ENCODE data around the gene KCNQ4.

KCNQ4 gene

GRCh38 chr1:40796939-40797667 is 13.5 kb downstream of the KCNQ4 start:
- DNase-seq: no peak

DNA sequence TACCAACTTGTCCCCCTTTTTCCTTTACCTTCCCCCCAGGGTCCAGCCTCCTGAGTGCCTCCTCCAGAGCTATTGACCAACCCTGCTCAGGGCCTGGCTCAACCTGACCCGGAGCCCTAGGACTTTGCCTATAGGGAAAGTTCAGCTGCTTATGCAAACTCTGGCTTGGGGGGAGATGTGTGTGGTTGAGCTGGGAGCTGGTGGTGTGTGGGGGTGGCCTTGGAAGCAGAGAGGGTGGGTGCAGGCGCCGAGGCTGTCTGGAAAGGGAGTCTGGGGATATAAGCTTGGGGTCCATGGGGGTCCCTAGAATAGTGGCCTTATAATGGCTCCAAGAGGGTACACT is 14.1 kb downstream of the KCNQ4 start:
- no peak for DNase-seq

DNA sequence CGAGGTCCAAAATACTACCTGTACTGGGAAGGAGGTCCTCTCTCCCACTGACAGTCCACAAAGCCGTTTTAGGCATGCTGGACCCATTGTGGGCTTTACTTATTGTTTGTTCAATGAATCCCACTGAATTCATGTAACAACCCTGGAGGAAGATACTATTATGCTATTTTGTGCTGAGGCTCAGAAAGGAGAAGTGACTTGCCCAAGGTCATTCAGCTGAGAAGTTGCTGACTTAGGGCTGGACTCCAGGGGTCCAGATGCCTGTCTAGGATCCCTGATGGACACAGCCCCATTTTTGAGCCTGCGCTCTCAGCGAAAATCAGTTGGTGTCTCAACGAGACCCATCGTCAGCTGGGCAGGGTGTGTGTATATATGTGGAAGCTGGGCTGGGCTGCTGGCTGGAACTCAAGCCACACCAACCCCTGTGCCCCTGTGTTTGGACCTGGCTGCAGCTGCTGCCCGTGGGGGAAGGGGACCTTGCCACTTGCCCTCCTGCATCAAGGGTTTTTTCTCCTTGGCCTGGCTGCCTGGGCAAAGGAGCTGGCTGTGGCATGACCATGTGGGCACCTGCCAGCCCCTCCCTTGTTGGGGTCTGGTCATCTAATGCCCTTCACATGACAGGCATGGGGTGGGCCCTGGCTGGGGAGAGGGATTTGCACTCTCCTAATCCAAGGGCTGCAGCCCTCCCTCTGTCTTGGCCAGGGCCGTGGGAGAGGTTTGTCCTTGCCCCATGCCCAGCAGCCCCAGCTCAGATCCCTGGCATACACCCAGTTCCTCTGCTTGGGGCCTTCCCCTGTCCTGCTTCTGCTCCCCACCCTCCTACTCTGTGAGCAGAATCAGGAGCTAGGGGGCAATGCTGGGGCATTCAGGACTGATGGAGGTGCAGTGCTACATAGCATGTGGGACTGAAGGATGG is 15.0 kb downstream of the KCNQ4 start:
- DNase-seq: no peak

- no peak for DNase-seq
These were observed 15.8 kb downstream of the KCNQ4 start for GRCh38 chr1:40799351-40799867.

GRCh38 chr1:40801742-40802077 is 18.1 kb downstream of the KCNQ4 start:
- no peak for DNase-seq

- DNase-seq: peak; percentile 84
These were observed 18.6 kb downstream of the KCNQ4 start for GRCh38 chr1:40802078-40802741.

- no peak for DNase-seq
These were observed 19.1 kb downstream of the KCNQ4 start for GRCh38 chr1:40802742-40803113.

DNA sequence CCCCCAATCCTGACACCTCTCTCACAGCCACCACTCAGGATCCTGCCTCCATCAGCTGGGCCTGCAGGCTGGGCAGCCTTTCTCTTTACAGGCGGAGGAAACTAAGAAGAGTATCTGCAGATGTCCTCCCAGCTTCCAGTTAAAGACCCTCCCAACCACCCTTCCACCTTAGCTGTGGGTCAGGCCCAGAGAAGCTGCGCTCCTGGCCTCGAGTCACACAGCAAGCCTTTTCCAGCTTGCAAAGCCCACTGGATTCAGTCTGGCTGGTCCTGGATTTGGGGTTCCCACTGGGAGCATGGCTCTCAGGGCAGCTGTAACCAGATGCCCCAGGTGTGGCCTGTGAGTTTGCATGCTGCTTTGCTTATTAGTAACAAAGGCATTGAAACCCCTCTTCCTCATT is 19.9 kb downstream of the KCNQ4 start:
- no peak for DNase-seq

DNA sequence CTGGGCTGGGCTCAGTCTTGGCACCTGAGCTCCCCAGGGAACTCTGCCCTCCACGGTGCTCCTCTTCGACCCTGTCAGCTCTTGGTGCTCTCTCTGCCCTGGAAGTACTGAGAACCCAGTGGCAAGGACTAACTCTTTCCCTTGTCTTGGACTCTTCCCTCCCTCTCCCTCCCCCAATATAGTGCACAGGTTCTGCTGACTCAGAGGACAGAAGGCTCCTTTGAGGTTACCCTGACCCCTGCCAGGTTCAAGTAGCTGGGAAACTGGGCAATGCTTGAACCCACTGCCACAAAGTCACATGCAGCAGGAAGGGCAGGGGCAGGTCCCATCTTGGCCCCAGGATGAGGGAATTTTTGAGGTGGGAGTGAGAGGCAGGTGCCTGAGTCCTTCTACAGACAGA is 20.3 kb downstream of the KCNQ4 start:
- no peak for DNase-seq

GRCh38 chr1:40806240-40806639 is 22.7 kb downstream of the KCNQ4 start:
- DNase-seq: no peak

GRCh38 chr1:40806731-40807695 is 23.4 kb downstream of the KCNQ4 start:
- DNase-seq: no peak

- no peak for DNase-seq
These were observed 24.4 kb downstream of the KCNQ4 start for GRCh38 chr1:40808002-40808401.

GRCh38 chr1:40808444-40808843 is 24.9 kb downstream of the KCNQ4 start:
- no peak for DNase-seq

- no peak for DNase-seq
These were observed 25.3 kb downstream of the KCNQ4 start for GRCh38 chr1:40808909-40809308.

GRCh38 chr1:40810927-40811326 is 27.3 kb downstream of the KCNQ4 start:
- no peak for DNase-seq

DNA sequence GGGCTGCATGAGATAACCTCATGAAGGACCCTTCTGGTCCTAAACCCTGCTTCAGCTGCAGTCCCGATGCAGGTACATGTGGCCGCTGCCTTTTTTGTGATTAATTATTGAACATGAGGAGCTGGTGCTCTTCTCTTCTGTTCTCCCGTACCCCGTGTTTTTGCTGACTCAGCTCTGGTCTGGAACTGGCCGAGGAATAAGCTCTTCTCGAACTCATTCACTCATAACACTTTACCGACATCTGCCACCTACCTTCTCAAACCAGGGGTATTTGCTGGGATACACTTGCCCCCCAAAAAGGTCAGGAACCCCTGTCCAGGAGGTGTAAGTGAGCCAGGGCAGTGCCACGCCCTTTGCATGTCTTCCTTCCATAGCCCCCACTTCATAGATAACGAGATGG is 31.8 kb downstream of the KCNQ4 start:
- DNase-seq: no peak

GRCh38 chr1:40817791-40818263 is 34.2 kb downstream of the KCNQ4 start:
- DNase-seq: no peak

DNA sequence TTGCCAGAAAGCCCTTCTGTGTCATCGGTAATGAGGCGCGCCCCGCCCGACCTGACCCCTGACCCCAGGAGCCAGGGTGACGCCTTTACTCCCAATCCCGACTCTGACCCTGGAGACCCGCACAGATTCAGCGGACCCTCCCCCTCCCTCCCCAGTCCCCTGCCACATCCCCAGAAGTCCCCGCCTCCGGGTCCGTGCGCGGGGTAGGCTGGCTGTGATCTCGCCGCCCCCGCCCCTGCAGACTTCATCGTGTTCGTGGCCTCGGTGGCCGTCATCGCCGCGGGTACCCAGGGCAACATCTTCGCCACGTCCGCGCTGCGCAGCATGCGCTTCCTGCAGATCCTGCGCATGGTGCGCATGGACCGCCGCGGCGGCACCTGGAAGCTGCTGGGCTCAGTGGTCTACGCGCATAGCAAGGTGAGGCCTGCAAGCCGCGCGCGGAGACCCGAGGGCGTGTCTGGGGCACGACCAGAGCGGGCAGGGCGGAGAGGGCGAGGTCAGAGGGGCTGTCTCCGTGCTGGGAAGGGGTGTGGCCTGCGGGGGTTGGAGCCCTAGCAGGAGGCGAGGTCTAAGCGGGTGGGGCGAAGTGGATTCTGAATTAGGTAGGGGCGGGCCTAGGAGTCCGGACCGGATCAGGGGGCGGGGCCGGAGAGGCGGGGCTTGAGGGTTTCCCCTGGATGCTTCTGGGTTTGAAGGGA is 34.8 kb downstream of the KCNQ4 start:
- peak; percentile 88 for DNase-seq

DNA sequence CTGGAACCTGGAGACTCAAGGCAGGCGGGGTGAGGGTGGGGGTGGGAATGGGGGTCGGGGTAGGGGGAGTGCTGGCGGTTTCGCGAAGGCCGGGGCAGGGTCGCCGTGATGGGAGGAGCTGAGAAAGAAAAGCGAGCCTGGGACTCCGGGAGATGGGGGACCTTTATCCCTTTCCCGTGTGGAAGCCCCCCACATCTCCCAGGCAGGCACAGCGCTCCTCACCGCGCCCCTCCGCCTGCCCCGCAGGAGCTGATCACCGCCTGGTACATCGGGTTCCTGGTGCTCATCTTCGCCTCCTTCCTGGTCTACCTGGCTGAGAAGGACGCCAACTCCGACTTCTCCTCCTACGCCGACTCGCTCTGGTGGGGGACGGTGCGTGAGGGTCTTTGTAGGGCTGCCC is 35.5 kb downstream of the KCNQ4 start:
- no peak for DNase-seq

GRCh38 chr1:40820251-40820797 is 36.7 kb downstream of the KCNQ4 start:
- no peak for DNase-seq

- DNase-seq: no peak
These were observed 37.5 kb downstream of the KCNQ4 start for GRCh38 chr1:40820911-40821693.

All from activated naive CD4-positive, alpha-beta T cell treated with anti-CD3 and anti-CD28 coated beads, Interleukin-2, amount 50 U/mL, for 16 hours (primary cell).